DOHH2 (cell line): ENCODE measurements around the gene HOTAIR.

ENCODE experiments used
- CTCF ChIP-seq: fragments of 200-600 bp; sonication (generic); IDR thresholded peaks from one replicate; pipeline ENCODE4 v1.5.1; 2014; ENCODE audit warnings: antibody characterized with exemption, mild to moderate bottlenecking, low read depth, low read length; ENCODE audit not compliant: poor library complexity, severe bottlenecking
- EZH2phosphoT487 ChIP-seq: fragments of 200-600 bp; sonication (generic); IDR thresholded peaks from 2 replicates; pipeline ENCODE4 v1.6.1; 2017; ENCODE audit warnings: borderline replicate concordance, mild to moderate bottlenecking, antibody characterized with exemption, low read length, moderate library complexity, mixed read lengths

GRCh38 chr12:53995378-53996239 is 20.9 kb upstream of the HOTAIR start:
- TF ChIP-seq CTCF (no peak), EZH2phosphoT487 (peak; percentile 83)
